Stomach smooth muscle (tissue), 2 donors: ENCODE data around the gene SP140.
"Not testable (repeated sequence)": the region's sequence is repeated elsewhere in the genome, so short reads cannot be mapped to it uniquely, and the experiment has no call there.

Source experiments
- H3K27ac ChIP-seq: one replicate; pipeline ENCODE4 v1.7.0; 2013; ENCODE audit warnings: mild to moderate bottlenecking, low read length, inconsistent platforms
- H3K27me3 ChIP-seq, 2 donors: one replicate each; pipeline ENCODE4 v1.7.0; 2013; ENCODE audit warnings: low read length in 2 of 2; ENCODE audit not compliant: insufficient read depth in 2 of 2, control insufficient read depth in 1 of 2
- H3K36me3 ChIP-seq, 2 donors: one replicate each; pipeline ENCODE4 v1.7.0; 2013; ENCODE audit warnings: low read length in 2 of 2; ENCODE audit not compliant: control insufficient read depth in 2 of 2, insufficient read depth in 2 of 2
- H3K4me1 ChIP-seq: one replicate; pipeline ENCODE4 v1.7.0; 2013; ENCODE audit warnings: low read length; ENCODE audit not compliant: control insufficient read depth, insufficient read depth
- H3K4me3 ChIP-seq, 2 donors: one replicate each; pipeline ENCODE4 v1.7.0; 2013; ENCODE audit warnings: low read length in 2 of 2
- H3K9ac ChIP-seq, 2 donors: one replicate each; pipeline ENCODE4 v1.7.0; 2013; ENCODE audit warnings: low read length in 2 of 2, mild to moderate bottlenecking in 1 of 2
- H3K9me3 ChIP-seq, 2 donors: one replicate each; pipeline ENCODE4 v1.7.0; 2013; ENCODE audit warnings: low read length in 2 of 2; ENCODE audit not compliant: control insufficient read depth in 2 of 2
- donor health status: healthy.
- donor health status: Pancreatic carcinoma.

Gene SP140

GRCh38 chr2:230254152-230254881, 28.8 kb downstream of the SP140 start:
- Histone ChIP-seq H3K9ac (no peak overlapping the region), H3K36me3 (no peaks in the 10 kb centered on the region), H3K9me3 (no peaks in the 10 kb centered on the region), H3K4me3 (no peak overlapping the region), H3K27me3 (no peaks in the 10 kb centered on the region), H3K27ac (no peak overlapping the region), H3K4me1 (no peaks in the 10 kb centered on the region)

GRCh38 chr2:230256733-230257332, 31.3 kb downstream of the SP140 start:
- Histone ChIP-seq H3K27ac (no peak overlapping the region), H3K27me3 (no peaks in the 10 kb centered on the region), H3K4me1 (no peaks in the 10 kb centered on the region), H3K9ac (no peak overlapping the region), H3K9me3 (no peaks in the 10 kb centered on the region), H3K36me3 (no peaks in the 10 kb centered on the region), H3K4me3 (no peak overlapping the region)

- Histone ChIP-seq H3K4me1 (no peaks in the 10 kb centered on the region), H3K27ac (no peak overlapping the region), H3K9me3 (no peaks in the 10 kb centered on the region), H3K27me3 (no peaks in the 10 kb centered on the region), H3K36me3 (no peaks in the 10 kb centered on the region), H3K9ac (no peak overlapping the region), H3K4me3 (no peak overlapping the region)
Measured at GRCh38 chr2:230258483-230258882, 32.9 kb downstream of the SP140 start.

GRCh38 chr2:230262246-230262645, 36.7 kb downstream of the SP140 start:
- Histone ChIP-seq H3K4me3 (no peak overlapping the region), H3K9me3 (no peaks in the 10 kb centered on the region), H3K4me1 (no peaks in the 10 kb centered on the region), H3K36me3 (no peaks in the 10 kb centered on the region), H3K9ac (no peak overlapping the region), H3K27ac (no peak overlapping the region), H3K27me3 (no peaks in the 10 kb centered on the region)

- not testable (repeated sequence) for H3K36me3 ChIP-seq, H3K27ac ChIP-seq, H3K4me3 ChIP-seq
Measured at GRCh38 chr2:230264945-230265344, 39.4 kb downstream of the SP140 start.

GRCh38 chr2:230266638-230267037, 41.1 kb downstream of the SP140 start:
- H3K9ac ChIP-seq: no peak overlapping the region
- no peaks in the 10 kb centered on the region for H3K36me3 ChIP-seq
- no peaks in the 10 kb centered on the region for H3K27me3 ChIP-seq
- H3K9me3 ChIP-seq: no peaks in the 10 kb centered on the region
- no peaks in the 10 kb centered on the region for H3K4me1 ChIP-seq
- H3K27ac ChIP-seq: no peak overlapping the region
- no peak overlapping the region for H3K4me3 ChIP-seq

More at GRCh38 chr2:230264945-230265344, 39.4 kb downstream of the SP140 start:
- not testable (repeated sequence) for H3K9ac ChIP-seq, H3K4me1 ChIP-seq, H3K27me3 ChIP-seq, H3K9me3 ChIP-seq

GRCh38 chr2:230267059-230267458, 41.5 kb downstream of the SP140 start:
- Histone ChIP-seq H3K36me3 (no peaks in the 10 kb centered on the region), H3K4me1 (no peaks in the 10 kb centered on the region)

GRCh38 chr2:230267556-230267955, 42.0 kb downstream of the SP140 start:
- Histone ChIP-seq H3K27ac (no peak overlapping the region), H3K4me3 (no peak overlapping the region), H3K36me3 (no peaks in the 10 kb centered on the region), H3K9me3 (no peaks in the 10 kb centered on the region), H3K27me3 (no peaks in the 10 kb centered on the region), H3K4me1 (no peaks in the 10 kb centered on the region), H3K9ac (no peak overlapping the region)

More at GRCh38 chr2:230267059-230267458, 41.5 kb downstream of the SP140 start:
- Histone ChIP-seq H3K9ac (no peak overlapping the region), H3K4me3 (no peak overlapping the region), H3K27me3 (no peaks in the 10 kb centered on the region), H3K9me3 (no peaks in the 10 kb centered on the region), H3K27ac (no peak overlapping the region)

GRCh38 chr2:230268606-230269243, 43.2 kb downstream of the SP140 start:
- Histone ChIP-seq H3K4me3 (no peak overlapping the region), H3K27ac (no peak overlapping the region), H3K9ac (no peak overlapping the region), H3K36me3 (no peaks in the 10 kb centered on the region), H3K27me3 (no peaks in the 10 kb centered on the region), H3K9me3 (no peaks in the 10 kb centered on the region), H3K4me1 (no peaks in the 10 kb centered on the region)

GRCh38 chr2:230269715-230270114, 44.2 kb downstream of the SP140 start:
- Histone ChIP-seq H3K36me3 (no peaks in the 10 kb centered on the region), H3K9ac (no peak overlapping the region), H3K4me1 (no peaks in the 10 kb centered on the region), H3K27ac (no peak overlapping the region), H3K9me3 (no peaks in the 10 kb centered on the region), H3K27me3 (no peaks in the 10 kb centered on the region), H3K4me3 (no peak overlapping the region)

- Histone ChIP-seq H3K9me3 (peaks cover 0 to 3% of the 10 kb centered on the region in 2 donors), H3K27me3 (peaks cover 0 to 2% of the 10 kb centered on the region in 2 donors), H3K27ac (no peak overlapping the region), H3K9ac (no peak overlapping the region), H3K4me3 (no peak overlapping the region), H3K4me1 (no peaks in the 10 kb centered on the region), H3K36me3 (no peaks in the 10 kb centered on the region)
Measured at GRCh38 chr2:230282936-230283335, 57.4 kb downstream of the SP140 start.
